Activated CD8-positive, alpha-beta memory T cell treated with anti-CD3 and anti-CD28 coated beads, Interleukin-2, amount 10 ng/mL, durations not matched to agents 7 days and 5 days (primary cell): Measurements from ENCODE around the gene KHSRP. TPM values are rescaled to one million over a fixed set of nuclear protein-coding genes. Genes with fewer than 3 reads are reported as not detected.
"Not testable (repeated sequence)": the region's sequence is repeated elsewhere in the genome, so short reads cannot be mapped to it uniquely, and the experiment has no call there.

Experiments
- ATAC-seq: fragments of 150-1000 bp; cut with Tn5 transposase; one replicate; pipeline ENCODE4 v1.10.0; 2021; ENCODE audit warnings: moderate library complexity
- CTCF ChIA-PET: fragments of 350-600 bp; sonication (Branson Sonifier 250); formaldehyde crosslinking; loops from one replicate; lab custom pipeline; 2021; ENCODE audit warnings: antibody characterized with exemption; lab: Charles Lee
- DNase-seq: peaks from one replicate; pipeline ENCODE4 v3.0.0-alpha.2; 2020
- H3K27ac Mint-ChIP-seq: one replicate; pipeline ENCODE4 v1.8.0; 2021; ENCODE audit warnings: mild to moderate bottlenecking, mixed read lengths
- H3K27me3 Mint-ChIP-seq: one replicate; pipeline ENCODE4 v1.8.0; 2021; ENCODE audit warnings: mixed read lengths
- H3K36me3 Mint-ChIP-seq: one replicate; pipeline ENCODE4 v1.8.0; 2021; ENCODE audit warnings: mild to moderate bottlenecking, mixed read lengths
- H3K4me1 Mint-ChIP-seq: one replicate; pipeline ENCODE4 v1.8.0; 2021; ENCODE audit warnings: mixed read lengths
- H3K4me3 Mint-ChIP-seq: one replicate; pipeline ENCODE4 v1.8.0; 2021; ENCODE audit warnings: mild to moderate bottlenecking, moderate library complexity, mixed read lengths
- H3K9me3 Mint-ChIP-seq: one replicate; pipeline ENCODE4 v1.8.0; 2022; ENCODE audit warnings: low read depth, mixed read lengths
- total RNA-seq, 2 experiments: library from RNA; stranded (reverse); gene quantifications; one replicate each; pipeline ENCODE4 v1.2.3, GENCODE V29; 2021

KHSRP gene
- total RNA-seq, 2 experiments from 2014 or later = 341 to 364 TPM

DNA sequence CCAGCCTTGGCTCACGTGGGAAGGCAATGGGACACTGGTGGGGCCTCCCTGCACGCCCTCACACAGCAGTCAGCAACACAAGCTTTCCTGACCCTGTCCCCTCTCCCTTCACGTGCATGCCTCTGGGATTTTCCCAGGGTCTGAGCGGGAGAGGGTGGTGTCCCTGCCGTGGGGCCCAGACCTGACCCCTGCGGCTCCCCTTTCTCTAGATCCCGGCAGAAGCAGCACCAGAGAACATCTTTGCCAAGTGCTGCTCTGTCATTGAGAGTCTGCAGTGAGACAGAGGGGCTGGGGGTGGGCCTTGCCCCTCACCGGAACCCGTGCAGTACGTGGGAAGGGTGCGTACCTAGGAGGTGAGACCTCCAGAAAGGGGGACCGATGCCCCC lies 12.6 kb downstream of the KHSRP start:
- Mint-ChIP-seq H3K4me1 (no peaks in the 10 kb centered on the region), H3K9me3 (no peaks in the 10 kb centered on the region), H3K27ac (no peak overlapping the region), H3K4me3 (no peak overlapping the region), H3K27me3 (no peaks in the 10 kb centered on the region), H3K36me3 (peaks cover 10% of the 10 kb centered on the region)
- ATAC-seq (peak; percentile 15), DNase-seq (no peak)
- CTCF ChIA-PET = interaction anchor here (1.1 kb wide), 1 partner anchor 32 kb away, joined by 3 read pairs; no protein-coding TSS in a partner anchor

- Mint-ChIP-seq H3K4me3 (no peak overlapping the region), H3K9me3 (no peaks in the 10 kb centered on the region), H3K36me3 (peaks cover 6% of the 10 kb centered on the region), H3K4me1 (no peaks in the 10 kb centered on the region), H3K27ac (no peak overlapping the region), H3K27me3 (no peaks in the 10 kb centered on the region)
- DNase-seq = no peak
- CTCF ChIA-PET = interaction anchor here (1.2 kb wide), 1 partner anchor 15 kb away, joined by 4 read pairs; the partner anchor contains the start of gene KHSRP
- ATAC-seq = no peak
Measured at GRCh38 chr19:6409346-6409745, 15.3 kb downstream of the KHSRP start.

- no peaks in the 10 kb centered on the region for H3K27me3 Mint-ChIP-seq
- no peaks in the 10 kb centered on the region for H3K36me3 Mint-ChIP-seq
- H3K9me3 Mint-ChIP-seq = no peaks in the 10 kb centered on the region
- ATAC-seq = no peak
- no peak for DNase-seq
- CTCF ChIA-PET = no interaction called here
- H3K27ac Mint-ChIP-seq = no peak overlapping the region
- no peaks in the 10 kb centered on the region for H3K4me1 Mint-ChIP-seq
- no peak overlapping the region for H3K4me3 Mint-ChIP-seq
Measured at GRCh38 chr19:6406401-6406800, 18.2 kb downstream of the KHSRP start.

DNA sequence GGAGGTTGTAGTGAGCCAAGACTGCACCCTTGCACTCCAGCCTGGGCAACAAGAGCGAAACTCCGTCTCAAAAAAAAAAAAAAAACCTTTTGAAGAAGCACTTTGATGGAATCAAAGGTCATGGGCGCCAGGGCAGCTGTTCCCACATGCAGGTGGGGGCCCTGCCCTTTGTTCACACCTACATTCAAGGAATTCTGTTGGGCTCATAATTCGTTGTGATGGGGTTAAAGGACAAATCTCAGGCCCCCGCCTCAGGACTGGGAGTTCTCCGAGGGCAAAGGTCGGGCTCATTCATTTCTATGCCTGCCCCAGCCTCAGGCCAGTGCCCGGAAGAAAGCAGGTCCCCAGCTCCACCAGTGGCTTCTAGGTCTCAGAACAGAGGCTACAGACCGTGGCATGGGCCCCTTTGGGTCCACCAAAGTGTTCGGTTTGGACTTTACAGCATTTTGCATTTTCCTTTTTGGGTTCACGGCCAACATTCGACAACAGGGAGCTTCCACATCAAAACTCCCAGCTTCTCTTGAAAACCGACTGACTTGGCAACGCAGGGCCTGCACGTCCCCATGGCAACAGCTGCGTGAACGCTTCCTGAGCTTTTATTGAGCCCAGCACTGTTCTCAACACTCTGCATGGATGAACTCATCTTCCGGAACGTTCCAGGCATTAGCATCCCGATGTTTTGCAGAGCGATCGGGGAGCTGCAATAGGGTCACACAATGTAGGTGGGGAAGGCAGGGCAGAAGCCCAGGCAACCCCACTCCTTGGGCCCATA lies 21.6 kb downstream of the KHSRP start:
- Mint-ChIP-seq H3K36me3 (no peaks in the 10 kb centered on the region), H3K27ac (no peak overlapping the region), H3K4me1 (peaks cover 2% of the 10 kb centered on the region), H3K27me3 (no peaks in the 10 kb centered on the region), H3K9me3 (no peaks in the 10 kb centered on the region), H3K4me3 (no peak overlapping the region)
- CTCF ChIA-PET = interaction anchor here (0.6 kb wide), 1 partner anchor 9 kb away, joined by 4 read pairs; no protein-coding TSS in a partner anchor
- ATAC-seq (no peak), DNase-seq (no peak)

GRCh38 chr19:6402058-6402457 lies 22.6 kb downstream of the KHSRP start:
- Mint-ChIP-seq H3K36me3 (no peaks in the 10 kb centered on the region), H3K9me3 (no peaks in the 10 kb centered on the region), H3K27ac (no peak overlapping the region), H3K4me1 (peaks cover 2% of the 10 kb centered on the region), H3K4me3 (no peak overlapping the region), H3K27me3 (no peaks in the 10 kb centered on the region)
- no peak for ATAC-seq
- CTCF ChIA-PET = no interaction called here
- DNase-seq = no peak

- H3K36me3 Mint-ChIP-seq = not testable (repeated sequence)
Measured at GRCh38 chr19:6400062-6400944, 24.3 kb downstream of the KHSRP start.

GRCh38 chr19:6396305-6396704 lies 28.3 kb downstream of the KHSRP start:
- H3K27ac Mint-ChIP-seq = no peak overlapping the region
- CTCF ChIA-PET = no interaction called here
- ATAC-seq = no peak

More at GRCh38 chr19:6400062-6400944, 24.3 kb downstream of the KHSRP start:
- ATAC-seq, H3K9me3 Mint-ChIP-seq, H3K4me3 Mint-ChIP-seq, H3K27ac Mint-ChIP-seq, DNase-seq, H3K27me3 Mint-ChIP-seq, H3K4me1 Mint-ChIP-seq, CTCF ChIA-PET: not testable (repeated sequence)

GRCh38 chr19:6394831-6395230 lies 29.8 kb downstream of the KHSRP start:
- Mint-ChIP-seq H3K9me3 (no peaks in the 10 kb centered on the region), H3K4me1 (peaks cover 26% of the 10 kb centered on the region), H3K27ac (no peak overlapping the region), H3K4me3 (peak overlapping the region; percentile 31), H3K27me3 (no peaks in the 10 kb centered on the region), H3K36me3 (peaks cover 15% of the 10 kb centered on the region)
- DNase-seq (no peak), ATAC-seq (no peak)
- CTCF ChIA-PET = interaction anchor here (0.7 kb wide), 1 partner anchor 9 kb away, joined by 4 read pairs; no protein-coding TSS in a partner anchor

More at GRCh38 chr19:6396305-6396704, 28.3 kb downstream of the KHSRP start:
- Mint-ChIP-seq H3K4me3 (no peak overlapping the region), H3K9me3 (no peaks in the 10 kb centered on the region), H3K4me1 (peaks cover 22% of the 10 kb centered on the region), H3K36me3 (peaks cover 10% of the 10 kb centered on the region), H3K27me3 (no peaks in the 10 kb centered on the region)
- no peak for DNase-seq

- peak; percentile 86 for DNase-seq
- no peaks in the 10 kb centered on the region for H3K9me3 Mint-ChIP-seq
- CTCF ChIA-PET = interaction anchor here (0.7 to 1.2 kb wide), 4 partner anchors 9 to 409 kb away, joined by 3 to 4 read pairs (median 3); no protein-coding TSS in a partner anchor
- no peak for ATAC-seq
- H3K27ac Mint-ChIP-seq = peak overlapping the region; percentile 90
- H3K27me3 Mint-ChIP-seq = no peaks in the 10 kb centered on the region
- H3K36me3 Mint-ChIP-seq = peaks cover 18% of the 10 kb centered on the region
- H3K4me1 Mint-ChIP-seq = peaks cover 26% of the 10 kb centered on the region
- peak overlapping the region; percentile 91 for H3K4me3 Mint-ChIP-seq
Measured at GRCh38 chr19:6393983-6394412, 30.6 kb downstream of the KHSRP start.

GRCh38 chr19:6393074-6393982 lies 31.3 kb downstream of the KHSRP start, which contains the start of gene GTF2F1:
TSS of gene GTF2F1 (minus strand) at chr19:6393164. CDS start at chr19:6392995, 169 bp downstream.
- peak within 1 kb of the TSS; percentile 91 for H3K4me3 Mint-ChIP-seq
- no peaks in the 10 kb centered on the region for H3K27me3 Mint-ChIP-seq
- peaks cover 26% of the 10 kb centered on the region for H3K4me1 Mint-ChIP-seq
- no peaks in the 10 kb centered on the region for H3K9me3 Mint-ChIP-seq
- DNase-seq (peak; percentile 96), ATAC-seq (peak; percentile 86)
- peaks cover 22% of the 10 kb centered on the region for H3K36me3 Mint-ChIP-seq
- H3K27ac Mint-ChIP-seq = peak within 1 kb of the TSS; percentile 90
- CTCF ChIA-PET = interaction anchor here (0.8 to 1.4 kb wide), 5 partner anchors 32 to 409 kb away, joined by 3 to 5 read pairs (median 3); no protein-coding TSS in a partner anchor

- peaks cover 25% of the 10 kb centered on the region for H3K36me3 Mint-ChIP-seq
- H3K4me1 Mint-ChIP-seq = peaks cover 26% of the 10 kb centered on the region
- no peaks in the 10 kb centered on the region for H3K9me3 Mint-ChIP-seq
- H3K4me3 Mint-ChIP-seq = peak overlapping the region; percentile 91
- peak; percentile 0 for ATAC-seq
- no peaks in the 10 kb centered on the region for H3K27me3 Mint-ChIP-seq
- no peak for DNase-seq
- CTCF ChIA-PET = interaction anchor here (0.9 to 1.4 kb wide), 2 partner anchors 33 to 112 kb away, joined by 3 to 5 read pairs; no protein-coding TSS in a partner anchor
- peak overlapping the region; percentile 90 for H3K27ac Mint-ChIP-seq
Measured at GRCh38 chr19:6392221-6393073, 32.2 kb downstream of the KHSRP start.

DNA sequence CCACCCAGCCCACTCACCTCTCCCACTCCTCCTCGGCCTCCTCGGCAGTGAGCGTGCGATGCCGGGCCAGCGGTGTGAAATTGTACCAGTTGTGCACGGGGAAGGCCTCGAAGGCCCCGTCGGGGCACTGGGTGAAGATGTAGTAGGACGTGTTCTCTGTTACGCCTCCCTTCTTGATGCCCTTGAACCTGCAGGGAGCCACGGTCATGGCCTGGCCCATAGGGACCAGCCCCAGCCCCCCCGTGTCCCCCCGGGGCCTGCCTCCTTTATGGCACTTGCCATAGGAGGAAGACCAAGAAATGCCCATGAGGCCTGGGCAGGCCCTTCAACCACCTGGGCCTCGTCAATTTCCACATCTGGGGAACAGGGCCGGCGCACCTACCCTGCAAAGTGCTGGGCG lies 37.2 kb downstream of the KHSRP start:
- ATAC-seq (no peak), DNase-seq (no peak)
- peaks cover 48% of the 10 kb centered on the region for H3K36me3 Mint-ChIP-seq
- H3K27ac Mint-ChIP-seq = no peak overlapping the region
- H3K9me3 Mint-ChIP-seq = no peaks in the 10 kb centered on the region
- H3K27me3 Mint-ChIP-seq = no peaks in the 10 kb centered on the region
- H3K4me1 Mint-ChIP-seq = peaks cover 16% of the 10 kb centered on the region
- no peak overlapping the region for H3K4me3 Mint-ChIP-seq
- CTCF ChIA-PET = no interaction called here
